HepG2 (cell line): Measurements from ENCODE around the gene AMZ1. TPM values are rescaled to one million over a fixed set of nuclear protein-coding genes. Genes with fewer than 3 reads are reported as not detected.
A peak's percentile ranks its signal among the peaks of the same experiment; 100 is the strongest.

Experiments used
- HIVEP1 ChIP-seq: sonication (generic); formaldehyde crosslinking; IDR thresholded peaks from 2 replicates; pipeline ENCODE4 v1.4.0; 2020; ENCODE audit warnings: mild to moderate bottlenecking, missing genetic modification reagents
- MYC ChIP-seq: sonication (generic); formaldehyde crosslinking; IDR thresholded peaks from 2 replicates; pipeline ENCODE4 v1.9.0; 2021; ENCODE audit warnings: missing genetic modification reagents, borderline replicate concordance
- XBP1 ChIP-seq: sonication (generic); formaldehyde crosslinking; IDR thresholded peaks from 2 replicates; pipeline ENCODE4 v1.5.0; 2020; ENCODE audit warnings: missing genetic modification reagents
- ZNF121 ChIP-seq: sonication (generic); formaldehyde crosslinking; IDR thresholded peaks from 2 replicates; pipeline ENCODE4 v1.5.0; 2020; ENCODE audit warnings: mild to moderate bottlenecking, missing genetic modification reagents
- ZNF160 ChIP-seq: sonication (generic); formaldehyde crosslinking; IDR thresholded peaks from 2 replicates; pipeline ENCODE4 v1.8.0; 2022; ENCODE audit warnings: mild to moderate bottlenecking, inconsistent platforms, missing genetic modification reagents
- ZNF24 ChIP-seq: fragments of 450-650 bp; IDR thresholded peaks from 2 replicates; pipeline ENCODE4 v1.6.1; 2017; ENCODE audit warnings: antibody characterized with exemption, mild to moderate bottlenecking
- ZNF589 ChIP-seq: sonication (generic); formaldehyde crosslinking; conservative IDR thresholded peaks from 2 replicates; pipeline ENCODE4 v1.8.0; 2022; ENCODE audit warnings: mild to moderate bottlenecking, moderate library complexity, missing genetic modification reagents
- ZNF792 ChIP-seq: IDR thresholded peaks from 2 replicates; pipeline ENCODE4 v1.6.1; 2016
- polyA plus RNA-seq, 8 experiments: library from polyadenylated mRNA; depleted of rRNA in 3 of 8; stranded (reverse) in 7 of 8; unstranded in 1 of 8; fragments of >200 nt; fragmentation: Illumina TruSeq in 4 of 8; extraction: Trizol in 4 of 8; gene quantifications; 2 replicates each; pipeline versions ENCODE4 v1.2.1 to v1.2.3, GENCODE V29; 2011 to 2016; ENCODE audit warnings: low read depth in 4 of 8, missing spikeins in 1 of 8, mixed read lengths in 1 of 8; ENCODE audit not compliant: insufficient read depth in 1 of 8
- total RNA-seq, 5 experiments: library from RNA; depleted of rRNA; stranded (reverse); fragments of >200 nt; fragmentation: Illumina TruSeq; extraction: Trizol; gene quantifications; 2 replicates each; pipeline ENCODE4 v1.2.3, GENCODE V29; 2016; ENCODE audit warnings: low read depth in 1 of 5
- TF ChIP-seq, protein P1 (sequence below): sonication (generic); formaldehyde crosslinking; IDR thresholded peaks from 2 replicates; pipeline ENCODE4 v1.4.0; 2020; ENCODE audit warnings: missing genetic modification reagents
- TF ChIP-seq, protein P2 (sequence below): sonication (generic); formaldehyde crosslinking; IDR thresholded peaks from 2 replicates; pipeline ENCODE4 v1.4.0; 2020; ENCODE audit warnings: missing genetic modification reagents, borderline replicate concordance
- TF ChIP-seq, protein P3 (sequence below): sonication (generic); formaldehyde crosslinking; IDR thresholded peaks from 2 replicates; pipeline ENCODE4 v1.8.0; 2022; ENCODE audit warnings: missing genetic modification reagents, low read depth, mild to moderate bottlenecking, borderline replicate concordance
- TF ChIP-seq, protein P4 (sequence below): sonication (generic); formaldehyde crosslinking; IDR thresholded peaks from 2 replicates; pipeline ENCODE4 v1.9.0; 2022; ENCODE audit warnings: low read depth, missing genetic modification reagents
- TF ChIP-seq, protein P5 (sequence below): sonication (generic); formaldehyde crosslinking; IDR thresholded peaks from 2 replicates; pipeline ENCODE4 v1.8.1; 2023; ENCODE audit warnings: mild to moderate bottlenecking, missing genetic modification reagents, borderline replicate concordance
- TF ChIP-seq, protein P6 (sequence below): sonication (generic); formaldehyde crosslinking; IDR thresholded peaks from 2 replicates; pipeline ENCODE4 v1.8.0; 2023; ENCODE audit warnings: mild to moderate bottlenecking, missing genetic modification reagents

AMZ1 gene
- total and polyA plus RNA-seq, 2 of the 13 experiments (the other 11 are each of a cell fraction or from before 2014, with no cell fraction given): 0.03 TPM; not detected in 1

DNA sequence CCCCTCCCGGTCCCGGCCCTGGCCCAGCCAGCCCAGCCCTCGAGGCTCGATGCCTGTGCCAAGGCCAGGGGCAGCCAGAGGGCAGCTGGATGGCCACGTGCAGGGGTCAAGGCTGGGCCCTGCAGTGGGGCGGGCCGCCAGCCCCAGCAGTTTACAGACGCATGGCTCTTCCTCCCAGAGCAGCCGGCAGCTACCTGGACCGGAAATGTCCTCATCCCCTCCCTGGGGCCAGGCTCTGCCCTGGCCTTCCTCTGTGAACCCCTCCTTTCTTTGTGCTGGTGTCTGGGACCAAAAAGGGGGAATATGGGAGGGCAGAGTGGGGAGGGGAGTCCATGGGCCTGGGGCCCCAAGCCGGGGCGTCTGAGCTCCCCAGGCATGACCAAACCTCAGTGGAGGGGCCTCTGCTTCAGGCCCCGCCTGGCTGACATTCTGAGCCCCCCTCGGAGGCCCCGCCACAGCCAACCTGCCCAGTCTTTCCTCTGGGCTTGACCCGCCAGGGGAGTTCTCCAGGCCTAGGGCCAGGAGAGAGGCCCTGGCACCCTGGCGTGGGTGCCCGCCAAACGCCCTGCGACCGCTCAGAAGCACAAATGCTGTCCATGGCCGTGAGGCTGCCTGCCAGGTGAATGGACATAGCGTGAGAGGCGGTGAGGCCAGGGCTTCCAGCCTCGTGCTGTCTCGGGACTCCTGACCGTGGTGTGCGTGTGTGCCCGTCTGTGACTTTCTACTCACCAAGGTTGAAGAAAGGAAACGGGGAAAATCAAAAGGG, 24.7 kb upstream of the AMZ1 start (continued):
- TF ChIP-seq, protein P1, sequence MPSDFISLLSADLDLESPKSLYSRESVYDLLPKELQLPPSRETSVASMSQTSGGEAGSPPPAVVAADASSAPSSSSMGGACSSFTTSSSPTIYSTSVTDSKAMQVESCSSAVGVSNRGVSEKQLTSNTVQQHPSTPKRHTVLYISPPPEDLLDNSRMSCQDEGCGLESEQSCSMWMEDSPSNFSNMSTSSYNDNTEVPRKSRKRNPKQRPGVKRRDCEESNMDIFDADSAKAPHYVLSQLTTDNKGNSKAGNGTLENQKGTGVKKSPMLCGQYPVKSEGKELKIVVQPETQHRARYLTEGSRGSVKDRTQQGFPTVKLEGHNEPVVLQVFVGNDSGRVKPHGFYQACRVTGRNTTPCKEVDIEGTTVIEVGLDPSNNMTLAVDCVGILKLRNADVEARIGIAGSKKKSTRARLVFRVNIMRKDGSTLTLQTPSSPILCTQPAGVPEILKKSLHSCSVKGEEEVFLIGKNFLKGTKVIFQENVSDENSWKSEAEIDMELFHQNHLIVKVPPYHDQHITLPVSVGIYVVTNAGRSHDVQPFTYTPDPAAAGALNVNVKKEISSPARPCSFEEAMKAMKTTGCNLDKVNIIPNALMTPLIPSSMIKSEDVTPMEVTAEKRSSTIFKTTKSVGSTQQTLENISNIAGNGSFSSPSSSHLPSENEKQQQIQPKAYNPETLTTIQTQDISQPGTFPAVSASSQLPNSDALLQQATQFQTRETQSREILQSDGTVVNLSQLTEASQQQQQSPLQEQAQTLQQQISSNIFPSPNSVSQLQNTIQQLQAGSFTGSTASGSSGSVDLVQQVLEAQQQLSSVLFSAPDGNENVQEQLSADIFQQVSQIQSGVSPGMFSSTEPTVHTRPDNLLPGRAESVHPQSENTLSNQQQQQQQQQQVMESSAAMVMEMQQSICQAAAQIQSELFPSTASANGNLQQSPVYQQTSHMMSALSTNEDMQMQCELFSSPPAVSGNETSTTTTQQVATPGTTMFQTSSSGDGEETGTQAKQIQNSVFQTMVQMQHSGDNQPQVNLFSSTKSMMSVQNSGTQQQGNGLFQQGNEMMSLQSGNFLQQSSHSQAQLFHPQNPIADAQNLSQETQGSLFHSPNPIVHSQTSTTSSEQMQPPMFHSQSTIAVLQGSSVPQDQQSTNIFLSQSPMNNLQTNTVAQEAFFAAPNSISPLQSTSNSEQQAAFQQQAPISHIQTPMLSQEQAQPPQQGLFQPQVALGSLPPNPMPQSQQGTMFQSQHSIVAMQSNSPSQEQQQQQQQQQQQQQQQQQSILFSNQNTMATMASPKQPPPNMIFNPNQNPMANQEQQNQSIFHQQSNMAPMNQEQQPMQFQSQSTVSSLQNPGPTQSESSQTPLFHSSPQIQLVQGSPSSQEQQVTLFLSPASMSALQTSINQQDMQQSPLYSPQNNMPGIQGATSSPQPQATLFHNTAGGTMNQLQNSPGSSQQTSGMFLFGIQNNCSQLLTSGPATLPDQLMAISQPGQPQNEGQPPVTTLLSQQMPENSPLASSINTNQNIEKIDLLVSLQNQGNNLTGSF (CRISPR knock-in tag): 0 out of 2 replicates have a peak, but pooled peaks have one; percentile 24
- TF ChIP-seq, protein P2, sequence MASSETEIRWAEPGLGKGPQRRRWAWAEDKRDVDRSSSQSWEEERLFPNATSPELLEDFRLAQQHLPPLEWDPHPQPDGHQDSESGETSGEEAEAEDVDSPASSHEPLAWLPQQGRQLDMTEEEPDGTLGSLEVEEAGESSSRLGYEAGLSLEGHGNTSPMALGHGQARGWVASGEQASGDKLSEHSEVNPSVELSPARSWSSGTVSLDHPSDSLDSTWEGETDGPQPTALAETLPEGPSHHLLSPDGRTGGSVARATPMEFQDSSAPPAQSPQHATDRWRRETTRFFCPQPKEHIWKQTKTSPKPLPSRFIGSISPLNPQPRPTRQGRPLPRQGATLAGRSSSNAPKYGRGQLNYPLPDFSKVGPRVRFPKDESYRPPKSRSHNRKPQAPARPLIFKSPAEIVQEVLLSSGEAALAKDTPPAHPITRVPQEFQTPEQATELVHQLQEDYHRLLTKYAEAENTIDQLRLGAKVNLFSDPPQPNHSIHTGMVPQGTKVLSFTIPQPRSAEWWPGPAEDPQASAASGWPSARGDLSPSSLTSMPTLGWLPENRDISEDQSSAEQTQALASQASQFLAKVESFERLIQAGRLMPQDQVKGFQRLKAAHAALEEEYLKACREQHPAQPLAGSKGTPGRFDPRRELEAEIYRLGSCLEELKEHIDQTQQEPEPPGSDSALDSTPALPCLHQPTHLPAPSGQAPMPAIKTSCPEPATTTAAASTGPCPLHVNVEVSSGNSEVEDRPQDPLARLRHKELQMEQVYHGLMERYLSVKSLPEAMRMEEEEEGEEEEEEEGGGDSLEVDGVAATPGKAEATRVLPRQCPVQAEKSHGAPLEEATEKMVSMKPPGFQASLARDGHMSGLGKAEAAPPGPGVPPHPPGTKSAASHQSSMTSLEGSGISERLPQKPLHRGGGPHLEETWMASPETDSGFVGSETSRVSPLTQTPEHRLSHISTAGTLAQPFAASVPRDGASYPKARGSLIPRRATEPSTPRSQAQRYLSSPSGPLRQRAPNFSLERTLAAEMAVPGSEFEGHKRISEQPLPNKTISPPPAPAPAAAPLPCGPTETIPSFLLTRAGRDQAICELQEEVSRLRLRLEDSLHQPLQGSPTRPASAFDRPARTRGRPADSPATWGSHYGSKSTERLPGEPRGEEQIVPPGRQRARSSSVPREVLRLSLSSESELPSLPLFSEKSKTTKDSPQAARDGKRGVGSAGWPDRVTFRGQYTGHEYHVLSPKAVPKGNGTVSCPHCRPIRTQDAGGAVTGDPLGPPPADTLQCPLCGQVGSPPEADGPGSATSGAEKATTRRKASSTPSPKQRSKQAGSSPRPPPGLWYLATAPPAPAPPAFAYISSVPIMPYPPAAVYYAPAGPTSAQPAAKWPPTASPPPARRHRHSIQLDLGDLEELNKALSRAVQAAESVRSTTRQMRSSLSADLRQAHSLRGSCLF (CRISPR knock-in tag): no peak; the same call in 1 of the 2 replicates
- TF ChIP-seq ZNF792 (CRISPR knock-in tag): peak; percentile 96
- TF ChIP-seq, protein P3, sequence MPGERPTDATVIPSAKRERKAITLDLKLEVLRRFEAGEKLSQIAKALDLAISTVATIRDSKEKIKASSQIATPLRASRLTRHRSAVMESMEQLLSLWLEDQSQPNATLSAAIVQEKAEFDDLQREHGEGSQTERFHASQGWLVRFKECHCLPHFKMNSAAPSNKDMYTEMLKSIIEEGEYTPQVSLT: no peak
- 0 out of 2 replicates have a peak, but pooled peaks have one; percentile 76 for TF ChIP-seq XBP1 (CRISPR knock-in tag)
- TF ChIP-seq, protein P4, sequence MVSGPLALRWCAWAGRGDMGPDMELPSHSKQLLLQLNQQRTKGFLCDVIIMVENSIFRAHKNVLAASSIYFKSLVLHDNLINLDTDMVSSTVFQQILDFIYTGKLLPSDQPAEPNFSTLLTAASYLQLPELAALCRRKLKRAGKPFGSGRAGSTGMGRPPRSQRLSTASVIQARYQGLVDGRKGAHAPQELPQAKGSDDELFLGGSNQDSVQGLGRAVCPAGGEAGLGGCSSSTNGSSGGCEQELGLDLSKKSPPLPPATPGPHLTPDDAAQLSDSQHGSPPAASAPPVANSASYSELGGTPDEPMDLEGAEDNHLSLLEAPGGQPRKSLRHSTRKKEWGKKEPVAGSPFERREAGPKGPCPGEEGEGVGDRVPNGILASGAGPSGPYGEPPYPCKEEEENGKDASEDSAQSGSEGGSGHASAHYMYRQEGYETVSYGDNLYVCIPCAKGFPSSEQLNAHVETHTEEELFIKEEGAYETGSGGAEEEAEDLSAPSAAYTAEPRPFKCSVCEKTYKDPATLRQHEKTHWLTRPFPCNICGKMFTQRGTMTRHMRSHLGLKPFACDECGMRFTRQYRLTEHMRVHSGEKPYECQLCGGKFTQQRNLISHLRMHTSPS: peak; percentile 100
- TF ChIP-seq ZNF589 (CRISPR knock-in tag): peak; percentile 95
- peak; percentile 97 for TF ChIP-seq MYC
- TF ChIP-seq, protein P5, sequence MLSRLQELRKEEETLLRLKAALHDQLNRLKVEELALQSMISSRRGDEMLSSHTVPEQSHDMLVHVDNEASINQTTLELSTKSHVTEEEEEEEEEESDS (CRISPR knock-in tag): no peak
- TF ChIP-seq ZNF121 (CRISPR knock-in tag): peak; percentile 71; the same call in 1 of the 2 replicates
- TF ChIP-seq, protein P6, sequence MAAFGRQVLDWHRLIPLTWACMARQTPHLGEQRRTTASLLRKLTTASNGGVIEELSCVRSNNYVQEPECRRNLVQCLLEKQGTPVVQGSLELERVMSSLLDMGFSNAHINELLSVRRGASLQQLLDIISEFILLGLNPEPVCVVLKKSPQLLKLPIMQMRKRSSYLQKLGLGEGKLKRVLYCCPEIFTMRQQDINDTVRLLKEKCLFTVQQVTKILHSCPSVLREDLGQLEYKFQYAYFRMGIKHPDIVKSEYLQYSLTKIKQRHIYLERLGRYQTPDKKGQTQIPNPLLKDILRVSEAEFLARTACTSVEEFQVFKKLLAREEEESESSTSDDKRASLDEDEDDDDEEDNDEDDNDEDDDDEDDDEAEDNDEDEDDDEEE (CRISPR knock-in tag): peak; percentile 16
- peak; percentile 90 for TF ChIP-seq ZNF160 (CRISPR knock-in tag)
- TF ChIP-seq HIVEP1 (CRISPR knock-in tag): peak; percentile 80
- TF ChIP-seq ZNF24: no peak
